ENCODE results near the gene NINL.

The NINL gene

DNA sequence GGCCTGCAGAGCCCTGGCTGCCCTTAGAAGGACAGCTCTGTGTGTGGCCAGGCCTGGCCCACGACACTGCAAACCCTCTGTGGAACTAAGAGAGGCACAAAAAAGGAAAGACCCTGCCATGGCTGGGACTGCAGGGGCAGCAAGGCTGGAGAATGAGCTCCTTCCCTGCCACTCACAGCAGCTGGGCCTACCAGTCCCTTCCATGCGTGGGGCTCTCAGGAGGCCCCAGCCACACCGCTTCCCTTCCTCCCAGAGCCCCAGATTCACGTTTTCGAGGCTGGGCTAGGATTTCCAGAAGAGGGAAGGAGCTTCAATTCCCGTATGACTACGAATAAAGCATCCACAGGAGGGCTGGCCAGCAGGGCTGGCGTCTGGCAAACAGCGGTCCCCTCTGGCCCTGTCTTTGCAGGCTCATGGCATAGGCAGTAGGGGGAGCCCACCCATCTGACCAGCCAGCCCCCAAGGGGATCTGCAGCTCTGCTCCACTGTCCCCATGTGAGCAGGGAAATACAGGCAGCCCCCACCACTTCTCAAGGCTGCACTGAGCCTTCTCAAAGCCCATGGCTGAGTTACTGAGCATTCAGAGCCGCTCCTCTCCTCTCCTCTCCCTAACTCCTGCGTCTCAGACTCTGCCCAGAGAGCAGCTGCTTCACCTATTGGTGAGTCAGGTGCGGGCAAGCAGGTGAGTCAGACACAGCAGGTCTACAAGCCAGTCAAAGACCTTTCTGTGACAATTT lies 53.1 kb downstream of the NINL start:
- H3K27ac ChIP-seq = peak overlapping the region; percentile 56
- H3K36me3 ChIP-seq = no peaks in the 10 kb centered on the region
- peak; percentile 74 for DNase-seq
- TF ChIP-seq CTCF (IDR thresholded peaks at IDR 0.05; ENCODE audit: low read depth, low read length) = peak; percentile 71
- no peaks in the 10 kb centered on the region for H3K9me3 ChIP-seq (ENCODE audit: severe bottlenecking)
- no peaks in the 10 kb centered on the region for H3K27me3 ChIP-seq (ENCODE audit: insufficient read depth, low read depth, severe bottlenecking)
- H3K4me3 ChIP-seq (ENCODE audit: low read depth, low read length) = no peak overlapping the region

DNA sequence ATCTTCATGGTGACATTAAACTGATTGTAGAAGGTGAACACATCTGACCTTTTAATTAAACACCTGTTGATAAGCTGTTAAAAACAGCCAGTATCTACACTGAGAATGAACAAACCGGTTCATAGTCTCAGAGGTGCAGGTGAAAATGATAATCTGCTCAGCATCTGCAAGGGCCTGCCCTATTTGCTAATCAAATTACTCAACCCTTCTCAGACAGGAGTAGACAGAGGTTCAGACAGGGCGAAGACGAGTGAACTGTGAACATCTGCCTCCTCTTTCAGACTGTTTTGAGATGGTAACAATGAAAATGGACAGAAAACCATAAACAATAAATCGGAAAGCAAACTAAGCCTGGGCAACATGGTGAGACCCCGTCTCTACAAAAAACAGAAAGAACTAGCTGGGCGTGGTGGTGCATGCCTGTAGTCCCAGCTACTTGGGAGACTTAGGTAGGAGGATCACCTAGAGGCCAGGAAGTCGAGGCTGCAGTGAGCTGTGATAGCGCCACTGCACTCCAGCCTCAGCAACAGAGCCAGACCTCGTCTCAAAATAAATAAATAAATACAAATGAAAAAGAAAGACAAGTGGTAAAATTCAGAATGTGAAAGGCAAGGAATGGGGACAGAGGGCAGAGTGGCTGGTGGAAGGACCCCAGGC lies 55.9 kb downstream of the NINL start:
- no peaks in the 10 kb centered on the region for H3K27me3 ChIP-seq (ENCODE audit: insufficient read depth, low read depth, severe bottlenecking)
- no peaks in the 10 kb centered on the region for H3K9me3 ChIP-seq (ENCODE audit: severe bottlenecking)
- no peak for TF ChIP-seq CTCF (IDR thresholded peaks at IDR 0.05; ENCODE audit: low read depth, low read length)
- peaks cover 22% of the 10 kb centered on the region for H3K36me3 ChIP-seq
- no peak overlapping the region for H3K4me3 ChIP-seq (ENCODE audit: low read depth, low read length)
- H3K27ac ChIP-seq = peak overlapping the region; percentile 16
- DNase-seq = no peak

GRCh38 chr20:25527949-25528348 lies 57.4 kb downstream of the NINL start:
- no peak for DNase-seq
- TF ChIP-seq CTCF (IDR thresholded peaks at IDR 0.05; ENCODE audit: low read depth, low read length) = no peak
- Histone ChIP-seq H3K27me3 (ENCODE audit: insufficient read depth, low read depth, severe bottlenecking) (no peaks in the 10 kb centered on the region), H3K27ac (no peak overlapping the region), H3K4me3 (ENCODE audit: low read depth, low read length) (no peak overlapping the region), H3K9me3 (ENCODE audit: severe bottlenecking) (no peaks in the 10 kb centered on the region), H3K36me3 (peaks cover 35% of the 10 kb centered on the region)

GRCh38 chr20:25526446-25526845 lies 58.9 kb downstream of the NINL start:
- H3K27me3 ChIP-seq (ENCODE audit: insufficient read depth, low read depth, severe bottlenecking) = no peaks in the 10 kb centered on the region

GRCh38 chr20:25525867-25526266 lies 59.5 kb downstream of the NINL start:
- H3K36me3 ChIP-seq = peaks cover 50% of the 10 kb centered on the region

More at GRCh38 chr20:25526446-25526845, 58.9 kb downstream of the NINL start:
- no peak overlapping the region for H3K27ac ChIP-seq
- no peak overlapping the region for H3K4me3 ChIP-seq (ENCODE audit: low read depth, low read length)
- TF ChIP-seq CTCF (IDR thresholded peaks at IDR 0.05; ENCODE audit: low read depth, low read length) = no peak
- no peaks in the 10 kb centered on the region for H3K9me3 ChIP-seq (ENCODE audit: severe bottlenecking)
- DNase-seq = no peak
- peaks cover 48% of the 10 kb centered on the region for H3K36me3 ChIP-seq

More at GRCh38 chr20:25525867-25526266, 59.5 kb downstream of the NINL start:
- no peak overlapping the region for H3K4me3 ChIP-seq (ENCODE audit: low read depth, low read length)
- H3K27ac ChIP-seq = no peak overlapping the region
- no peaks in the 10 kb centered on the region for H3K27me3 ChIP-seq (ENCODE audit: insufficient read depth, low read depth, severe bottlenecking)
- H3K9me3 ChIP-seq (ENCODE audit: severe bottlenecking) = peaks cover 1% of the 10 kb centered on the region
- DNase-seq = no peak
- no peak for TF ChIP-seq CTCF (IDR thresholded peaks at IDR 0.05; ENCODE audit: low read depth, low read length)

Measured in WERI-Rb-1 (cell line).